Measurements from ENCODE around the gene CDYL.
A peak's percentile ranks its signal among the peaks of the same experiment; 100 is the strongest.

CDYL gene

DNA sequence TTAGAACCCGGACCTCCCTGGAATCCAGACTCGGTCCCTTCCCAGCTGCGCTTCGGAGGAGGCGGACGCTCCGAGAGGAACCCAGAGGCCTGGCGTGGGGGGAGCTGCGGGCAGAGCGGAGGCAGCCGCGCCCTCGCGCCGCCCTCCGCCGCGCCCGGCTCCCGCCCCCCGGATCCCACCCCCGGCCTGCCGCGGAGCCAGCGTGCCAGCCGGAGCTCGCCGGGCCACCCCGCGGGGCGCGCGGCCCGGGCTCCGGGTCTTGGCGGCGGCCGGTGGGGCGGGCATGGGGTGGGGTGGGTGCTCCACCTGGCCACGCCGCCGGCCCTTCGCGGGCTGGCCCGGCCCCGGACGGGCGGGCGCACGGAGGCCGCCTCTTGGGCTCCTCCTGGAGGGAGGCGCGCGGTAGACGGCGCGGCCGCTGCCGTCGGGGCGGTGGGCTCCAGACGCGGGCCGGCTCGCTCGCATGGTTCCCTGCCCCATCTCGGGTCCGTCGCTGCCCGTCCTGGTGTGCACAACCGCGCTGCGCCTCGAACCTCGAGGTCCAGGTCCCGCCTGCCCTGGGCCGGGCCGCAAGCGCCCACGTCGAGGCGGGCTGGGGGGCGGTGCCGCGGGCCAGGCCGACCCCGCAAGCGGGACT, 592 bp upstream of the CDYL start:
- DNase-seq: peak; percentile 63 to 65

DNA sequence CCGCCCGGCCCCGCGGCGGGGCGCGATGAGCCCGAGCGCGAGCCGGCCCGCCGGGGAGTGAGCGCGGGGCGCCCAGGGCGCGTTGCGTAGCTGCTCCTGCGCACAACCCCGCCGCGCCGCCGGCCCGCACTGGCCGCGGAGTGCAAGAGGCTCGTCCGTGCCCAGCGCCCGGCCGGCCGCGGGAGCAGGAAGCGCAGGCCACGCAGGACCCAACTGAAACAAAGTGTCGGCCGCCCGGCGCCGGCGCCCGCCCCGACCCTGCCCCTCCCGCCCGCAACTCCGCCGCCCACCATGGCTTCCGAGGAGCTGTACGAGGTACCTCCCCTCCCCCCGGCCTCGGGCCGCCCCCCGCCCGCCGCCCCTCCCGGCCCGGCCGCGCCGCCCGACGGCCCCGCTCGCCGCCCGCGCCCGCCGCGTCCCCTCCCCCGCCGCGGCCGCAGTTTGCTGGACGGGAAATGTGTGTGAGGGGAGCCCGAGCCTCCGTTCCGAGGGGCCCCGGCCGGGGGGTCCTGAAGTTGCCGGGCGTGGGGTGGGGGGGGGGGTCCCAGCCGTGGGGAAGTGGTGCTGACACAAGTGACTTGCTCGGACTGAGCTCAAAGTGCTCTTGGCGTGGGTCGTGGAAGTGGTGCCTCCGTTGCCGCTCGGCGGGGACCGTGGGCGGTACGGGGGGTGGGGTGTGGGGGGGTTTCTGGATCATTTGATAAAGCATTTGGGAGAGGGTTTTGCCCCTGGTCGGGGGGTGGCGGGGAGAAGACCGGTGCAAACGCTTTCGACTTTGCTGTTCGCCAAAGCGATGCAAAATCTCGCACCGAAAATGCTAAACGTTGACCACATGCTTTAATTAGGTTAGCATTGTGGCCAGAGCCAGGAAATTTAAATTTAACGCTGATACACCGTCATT, 539 bp downstream of the CDYL start:
- DNase-seq: peak; percentile 41 to 49

DNA sequence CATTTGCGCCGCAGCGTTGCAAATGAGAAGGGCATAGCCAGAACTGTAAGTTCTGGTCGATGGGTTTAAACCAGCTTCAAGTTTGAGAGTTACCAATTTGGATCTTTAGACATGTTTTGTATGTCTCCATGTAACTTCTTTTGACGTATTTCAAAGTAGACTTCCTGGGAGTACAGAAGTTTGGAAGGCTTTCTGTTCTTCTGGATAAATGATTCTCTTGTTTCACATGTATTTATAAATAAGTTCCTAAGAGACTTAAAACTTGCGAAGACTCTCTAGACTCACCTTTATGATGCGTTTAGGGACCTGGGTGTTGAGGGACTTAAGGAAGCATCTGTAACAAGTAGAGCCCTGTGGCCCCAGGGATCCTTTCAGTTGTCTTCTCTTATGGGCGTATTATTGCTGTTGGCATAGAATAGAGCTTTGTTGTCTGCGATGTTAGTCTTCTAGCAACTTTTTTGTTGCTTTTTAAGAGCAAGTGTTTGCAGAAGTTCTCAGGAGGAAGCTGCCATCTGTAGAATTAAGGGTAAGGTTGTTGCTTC, 1.3 kb downstream of the CDYL start:
- no peak for DNase-seq

DNA sequence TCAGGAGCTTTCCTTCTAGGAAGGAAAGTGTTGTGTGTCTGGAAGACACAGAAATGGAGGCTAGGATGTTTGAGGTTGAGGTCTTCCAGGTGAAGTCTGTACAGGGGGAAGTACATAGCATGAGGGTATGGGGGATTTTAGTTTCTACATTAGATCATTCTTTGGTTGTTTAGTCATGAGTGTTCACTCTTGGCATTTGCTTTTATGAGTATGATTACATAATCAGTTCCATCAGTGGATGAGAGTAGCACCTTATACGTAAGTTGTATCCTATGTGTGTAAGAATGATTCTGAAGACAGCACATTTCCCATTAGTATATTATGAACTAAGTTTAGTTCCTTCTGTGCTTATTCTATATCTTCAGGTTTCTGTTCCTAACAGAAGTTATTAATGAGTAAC, 1.9 kb downstream of the CDYL start:
- DNase-seq: no peak

DNA sequence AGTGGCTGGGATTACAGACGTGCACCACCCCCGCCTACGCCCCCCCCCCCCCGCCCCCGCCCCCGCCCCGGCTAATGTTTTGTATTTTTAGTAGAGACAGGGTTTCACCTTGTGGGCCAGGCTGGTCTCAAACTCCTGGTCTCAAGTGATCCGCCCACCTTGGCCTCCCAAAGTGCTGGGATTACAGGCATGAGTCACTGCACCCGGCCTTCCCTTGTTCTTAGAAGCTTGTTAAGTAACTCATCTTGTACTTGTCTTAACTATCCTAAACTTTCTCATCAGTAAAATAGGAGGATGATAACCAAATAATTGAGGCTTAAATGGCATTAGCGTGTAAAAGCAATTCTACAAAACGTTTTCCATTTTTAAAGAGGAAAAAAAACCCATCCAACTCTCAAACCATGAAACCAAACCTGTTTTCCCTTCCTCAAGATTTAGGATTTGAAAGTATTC, 4.2 kb downstream of the CDYL start:
- no peak for DNase-seq

DNA sequence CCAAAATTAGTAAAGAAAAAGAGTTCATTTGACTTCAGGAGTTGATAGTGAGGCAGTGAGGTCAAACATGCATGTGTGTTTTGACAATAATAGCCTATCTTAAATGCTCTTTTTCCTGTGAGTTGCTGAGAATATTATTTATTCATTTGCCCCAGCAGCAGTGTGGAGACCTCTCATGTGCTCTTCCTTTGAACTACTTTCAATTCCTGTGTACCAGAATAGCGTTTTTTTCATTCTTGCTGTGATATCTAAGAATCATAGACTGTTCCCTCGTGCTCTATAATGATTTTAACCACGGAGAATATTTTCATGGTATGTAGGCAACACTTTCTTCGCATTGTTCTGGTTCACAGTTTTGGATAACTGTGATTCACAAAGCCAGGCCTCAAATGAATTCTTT, 5.2 kb downstream of the CDYL start:
- DNase-seq: no peak

DNA sequence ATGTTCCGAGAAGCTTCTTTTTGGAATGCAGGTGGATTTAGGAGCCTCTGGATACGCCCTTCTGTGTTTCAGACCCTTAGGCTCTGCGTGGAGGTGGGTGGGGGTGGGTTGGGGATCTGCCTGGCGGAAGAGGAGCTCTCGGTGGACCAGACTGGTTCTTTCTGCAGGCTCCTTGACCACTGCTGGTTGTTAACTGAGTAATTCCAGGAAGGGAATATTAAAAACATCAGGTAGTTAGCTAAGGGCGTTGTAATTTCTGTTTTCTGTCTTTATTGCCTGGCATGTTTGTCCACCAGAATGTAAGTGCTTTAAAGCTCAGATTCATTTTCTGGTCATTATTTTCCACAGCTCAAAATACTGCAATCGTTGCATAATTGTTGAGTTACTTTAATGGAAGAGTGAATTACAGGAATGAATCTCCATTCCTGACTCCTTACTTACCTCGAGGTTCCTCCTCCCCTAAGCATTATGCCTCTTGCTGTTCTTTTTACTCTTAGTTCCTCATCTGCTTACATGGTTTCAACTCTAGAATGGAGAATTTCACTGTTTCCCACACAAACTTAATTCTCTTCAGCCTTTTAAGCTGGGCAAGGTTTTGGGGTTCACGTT, 5.9 kb downstream of the CDYL start:
- DNase-seq: no peak

DNA sequence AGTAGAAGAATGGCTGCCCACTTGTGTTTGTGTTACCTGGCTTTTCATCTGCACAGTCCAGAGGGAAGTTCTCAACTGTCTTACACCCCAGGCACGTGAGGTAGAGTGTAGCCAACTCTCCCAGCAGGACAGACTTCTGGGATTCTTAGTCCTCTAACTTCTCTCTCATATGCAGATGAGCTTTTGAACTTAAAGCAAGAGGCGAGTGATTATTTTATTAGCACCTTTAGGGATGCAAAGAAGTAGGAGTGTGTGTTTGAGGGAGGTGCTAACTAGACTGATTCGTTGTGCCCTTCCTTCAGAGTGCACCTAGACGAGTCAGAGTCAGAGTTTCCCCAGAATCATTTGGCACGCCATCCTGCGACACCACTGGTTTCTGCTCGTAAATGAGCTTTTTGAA, 10.8 kb downstream of the CDYL start:
- DNase-seq: no peak

DNA sequence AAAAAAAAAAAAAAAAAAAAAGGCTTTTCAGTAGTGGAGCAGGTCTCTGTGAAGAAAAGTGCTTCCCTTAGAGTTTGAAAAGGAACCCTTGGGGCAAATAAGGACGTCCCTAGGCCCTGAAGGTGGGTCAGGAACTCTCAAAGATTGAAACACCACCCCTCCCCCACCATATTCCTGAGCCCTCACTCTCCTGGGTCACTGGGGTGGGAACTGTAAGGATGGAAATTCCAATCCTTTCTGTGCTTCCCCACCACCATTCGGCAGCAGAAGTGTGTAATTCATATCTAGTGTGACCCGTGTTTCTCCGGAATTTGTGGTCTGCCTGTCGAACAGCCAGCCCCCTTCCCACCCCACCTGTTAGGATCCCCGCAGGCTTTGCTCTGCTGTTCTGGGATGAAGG, 12.3 kb downstream of the CDYL start:
- DNase-seq: no peak

DNA sequence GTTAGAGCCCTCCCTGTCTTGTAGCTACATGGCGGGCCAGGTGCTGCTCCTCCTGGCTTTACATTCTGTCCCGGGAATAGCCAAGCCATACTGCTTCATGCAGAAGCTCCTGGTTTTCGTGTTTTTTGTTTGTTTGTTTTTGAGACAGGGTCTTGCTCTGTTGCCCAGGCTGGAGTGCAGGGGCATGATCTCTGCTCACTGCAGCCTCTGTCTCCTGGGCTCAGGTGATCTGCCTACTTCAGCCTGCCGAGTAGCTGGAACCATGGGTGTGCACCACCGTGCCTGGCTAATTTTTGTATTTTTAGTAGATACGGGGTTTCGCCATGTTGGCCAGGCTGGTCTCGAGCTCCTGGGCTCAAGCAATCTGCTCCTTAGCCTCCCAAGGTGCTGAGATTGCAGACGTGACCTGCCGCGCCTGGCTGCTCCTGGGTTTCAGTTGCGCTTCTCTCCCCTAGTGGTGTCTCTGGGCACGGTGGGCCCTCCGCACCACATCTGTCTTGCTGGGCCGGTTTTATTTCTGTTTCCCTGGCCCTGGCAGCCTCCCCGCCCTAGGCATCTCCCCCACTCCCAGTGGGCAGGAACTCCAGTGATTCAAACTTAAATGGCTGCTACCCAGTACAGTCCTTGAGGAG, 12.9 kb downstream of the CDYL start:
- DNase-seq: no peak

DNA sequence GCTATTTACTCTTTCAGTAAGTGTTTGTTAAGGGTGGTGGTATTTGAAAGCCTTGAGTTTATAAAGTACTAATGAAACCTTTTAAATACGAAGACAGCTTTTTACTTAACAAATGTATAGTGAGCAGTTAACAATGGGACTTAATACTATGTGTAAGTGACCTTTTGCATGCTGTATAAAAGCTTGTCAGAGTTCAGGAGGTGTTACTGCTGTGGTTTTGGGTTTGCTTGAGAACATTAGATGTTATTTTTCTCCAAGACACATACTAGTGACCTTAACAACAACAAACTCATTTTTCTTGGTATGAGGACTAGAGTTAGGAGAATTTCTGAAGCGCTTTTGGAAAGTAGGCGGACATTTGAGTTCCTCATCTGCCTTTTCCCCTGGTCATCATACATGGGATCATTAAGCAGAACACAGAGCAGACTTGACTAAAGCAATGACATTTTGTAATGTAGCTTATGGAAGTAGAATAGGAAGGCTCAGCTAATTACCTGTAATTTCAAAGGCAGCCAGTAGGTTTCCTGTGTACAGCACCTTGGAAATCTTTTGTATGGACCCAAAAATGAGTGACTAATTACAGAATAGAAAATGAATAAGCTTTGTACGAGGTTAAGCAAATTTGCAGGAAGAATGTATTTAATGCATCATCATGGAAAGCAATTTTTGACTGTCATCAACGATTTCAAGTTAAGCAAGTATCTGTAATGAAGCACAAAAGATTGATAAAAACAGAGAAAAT, 14.1 kb downstream of the CDYL start:
- DNase-seq: no peak

DNA sequence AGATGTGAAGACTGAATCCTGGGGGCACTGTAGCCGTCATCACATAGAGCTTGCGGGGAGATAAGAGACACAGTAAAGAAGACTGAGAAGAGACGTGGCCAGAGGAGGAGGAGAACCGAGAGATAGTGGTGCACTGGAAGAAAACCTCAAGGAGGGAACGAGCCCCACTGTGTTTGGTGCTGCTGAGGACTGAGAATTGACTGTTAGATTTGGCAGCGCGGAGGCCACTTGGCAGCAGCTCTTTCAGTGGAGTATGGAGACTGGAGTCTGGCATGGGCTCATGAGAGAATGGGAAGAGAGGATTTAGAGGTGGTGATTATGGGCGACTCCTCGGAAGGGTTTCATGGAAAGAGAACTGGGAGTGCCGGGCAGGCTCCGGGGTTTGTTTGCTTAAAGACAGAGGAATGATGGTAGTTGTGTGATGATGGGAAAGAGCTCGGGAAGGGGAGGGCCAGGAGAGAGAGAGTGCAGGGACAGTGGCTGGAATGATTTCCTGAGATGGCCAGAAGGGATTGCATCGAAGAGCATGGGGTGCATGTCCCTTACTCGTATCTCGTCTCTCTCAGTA, 18.0 kb downstream of the CDYL start:
- DNase-seq: no peak

DNA sequence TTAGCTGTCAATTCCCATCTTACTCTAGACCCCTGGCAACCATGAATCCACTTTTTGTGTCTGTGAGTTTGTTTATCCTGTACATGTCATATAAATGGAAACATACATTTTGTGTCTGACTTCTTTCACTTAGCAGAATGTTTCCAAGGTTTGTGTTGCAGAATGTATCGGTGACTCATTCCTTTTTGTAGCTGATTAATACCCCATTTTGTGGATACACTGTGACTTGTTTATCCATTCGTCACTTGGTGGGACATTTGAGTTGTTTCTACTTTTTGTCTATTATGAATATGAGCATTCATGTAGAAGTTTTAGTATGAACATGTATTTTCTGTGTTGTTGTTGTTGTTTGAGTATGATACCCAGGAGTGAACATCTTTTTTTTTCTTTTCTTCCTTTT, 21.4 kb downstream of the CDYL start:
- DNase-seq: no peak

DNA sequence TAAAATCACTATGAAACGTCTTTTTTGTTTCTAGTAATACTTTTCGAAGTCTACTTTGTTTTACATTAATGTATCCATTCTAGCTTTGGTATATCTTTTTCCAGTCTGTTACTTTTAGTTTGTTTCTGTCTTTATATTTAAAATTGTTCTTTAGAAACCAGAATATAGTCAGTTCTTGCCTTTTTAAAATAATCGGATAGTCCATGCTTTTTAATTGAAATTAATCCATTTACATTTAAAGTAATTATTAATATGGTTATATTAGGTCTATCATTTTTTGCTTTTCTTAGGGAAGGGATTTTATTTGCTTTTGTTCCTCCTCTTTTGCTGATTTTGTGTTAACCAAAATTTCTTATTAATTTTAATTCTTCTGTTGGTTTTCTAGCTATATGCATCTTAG, 23.7 kb downstream of the CDYL start:
- DNase-seq: no peak

DNA sequence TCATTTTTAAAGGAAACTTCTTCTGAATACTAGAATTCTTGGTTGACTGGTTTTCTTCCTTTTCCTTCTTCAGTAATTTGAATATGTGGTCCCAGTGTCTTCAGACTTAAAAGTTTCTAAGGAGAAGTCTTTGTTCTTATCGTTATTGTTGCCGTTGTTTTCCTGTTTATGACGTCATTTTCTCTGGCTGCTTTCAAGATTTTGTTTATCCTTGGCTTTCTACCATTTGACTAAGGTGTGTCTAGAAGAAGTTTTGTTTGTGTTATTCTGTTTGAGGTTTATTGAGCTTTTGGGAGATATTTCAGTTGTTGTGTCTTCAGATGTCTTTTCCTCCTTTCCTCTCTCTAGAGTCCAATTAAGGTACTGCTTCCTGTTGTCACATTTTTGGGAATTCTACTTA, 24.5 kb downstream of the CDYL start:
- no peak for DNase-seq

DNA sequence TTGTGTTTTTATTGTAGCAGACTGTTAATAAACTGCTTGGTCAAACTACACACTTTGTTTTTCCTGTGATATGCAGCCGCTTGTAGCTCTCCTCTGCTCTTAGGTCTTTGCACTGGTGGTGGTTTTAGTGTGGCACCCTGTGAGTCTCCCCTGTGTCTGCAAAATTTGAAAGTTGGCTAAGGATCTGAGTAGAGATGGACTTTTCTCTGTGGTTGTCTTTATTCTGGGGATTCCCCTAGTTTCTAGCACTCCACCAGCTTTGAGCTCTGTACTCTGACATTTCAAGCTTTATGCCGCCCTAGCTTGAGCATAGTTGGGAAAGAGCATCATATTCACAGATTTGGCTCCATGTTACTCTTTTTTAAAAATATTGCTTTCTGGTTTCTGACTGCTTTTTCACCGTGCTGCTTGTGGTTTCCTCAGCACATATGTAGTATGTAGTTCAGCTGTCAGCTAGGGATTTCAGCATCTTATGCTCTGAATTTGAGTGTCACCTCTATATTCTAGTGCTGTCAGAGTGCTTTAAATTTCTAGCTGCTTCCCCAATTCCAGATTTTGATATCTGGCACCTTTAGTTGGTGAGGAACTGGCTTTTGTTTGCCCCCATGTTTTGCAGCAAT, 25.4 kb downstream of the CDYL start:
- DNase-seq: no peak

DNA sequence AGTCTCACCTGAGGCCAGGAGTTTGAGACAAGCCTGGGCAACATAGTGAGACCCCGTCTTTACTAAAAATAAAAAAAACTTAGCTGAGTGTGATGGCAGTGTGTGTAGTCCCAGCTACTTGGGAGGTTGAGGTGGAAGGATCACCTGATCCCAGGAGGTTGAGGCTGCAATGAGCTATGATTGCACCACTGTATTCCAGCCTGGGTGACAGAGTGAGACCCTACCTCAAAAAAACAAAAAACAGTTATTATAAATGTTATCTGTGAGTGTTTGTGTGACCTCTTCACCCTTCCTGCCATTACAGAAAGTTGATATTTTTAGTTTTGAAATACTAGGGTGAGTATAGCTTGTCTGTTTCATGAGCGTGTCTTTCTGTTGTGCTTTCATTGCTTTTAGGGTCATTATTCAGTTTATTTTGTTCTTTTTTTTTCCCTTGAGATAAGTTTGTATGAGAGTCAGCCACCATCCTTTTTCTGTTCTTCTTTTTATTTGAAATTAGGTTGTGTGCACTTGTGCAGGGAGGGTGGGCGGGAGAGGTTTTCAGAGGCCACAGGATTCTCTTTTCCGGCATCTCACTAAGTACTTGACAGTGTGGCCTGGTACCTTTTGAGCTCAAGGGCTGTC, 26.2 kb downstream of the CDYL start:
- DNase-seq: no peak

DNA sequence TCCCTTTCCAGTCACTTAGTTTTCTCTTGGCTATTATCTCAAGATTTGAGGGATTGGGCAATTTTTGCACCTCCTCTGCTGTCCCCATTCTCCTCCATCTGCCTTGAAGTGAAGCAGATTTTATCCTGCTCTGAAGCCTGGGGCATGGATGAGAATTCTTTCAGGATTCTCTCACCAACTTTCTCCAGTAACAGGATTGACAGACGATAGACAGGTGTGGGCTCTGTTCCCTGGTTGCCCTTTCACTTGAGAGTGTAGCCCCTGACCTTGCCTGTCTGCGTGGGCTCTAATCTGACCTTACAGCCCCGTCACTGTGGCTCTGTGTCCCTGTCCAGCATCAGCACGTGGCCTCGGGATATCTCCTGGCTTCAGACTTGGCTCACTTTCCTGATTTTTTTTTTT, 27.1 kb downstream of the CDYL start:
- DNase-seq: no peak

DNA sequence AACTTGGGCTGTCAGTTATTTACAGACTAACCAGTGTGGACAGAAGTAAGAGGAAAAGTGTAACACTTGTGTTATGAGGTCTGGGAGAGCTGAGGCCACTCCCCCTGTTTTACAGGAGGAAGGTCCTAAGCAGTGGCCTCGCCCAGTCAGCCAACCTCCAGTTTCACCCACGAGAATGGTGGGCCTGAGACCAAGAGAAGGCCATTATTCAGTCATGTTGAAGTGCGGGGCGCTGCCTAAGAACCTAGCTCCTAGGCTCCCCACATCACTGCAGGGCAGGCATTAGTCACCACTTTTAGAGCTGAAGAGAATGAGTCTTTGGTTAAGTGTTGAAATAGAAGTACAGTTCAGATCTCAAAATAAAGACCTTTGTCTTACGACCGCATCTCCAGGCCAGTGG, 27.9 kb downstream of the CDYL start:
- no peak for DNase-seq

DNA sequence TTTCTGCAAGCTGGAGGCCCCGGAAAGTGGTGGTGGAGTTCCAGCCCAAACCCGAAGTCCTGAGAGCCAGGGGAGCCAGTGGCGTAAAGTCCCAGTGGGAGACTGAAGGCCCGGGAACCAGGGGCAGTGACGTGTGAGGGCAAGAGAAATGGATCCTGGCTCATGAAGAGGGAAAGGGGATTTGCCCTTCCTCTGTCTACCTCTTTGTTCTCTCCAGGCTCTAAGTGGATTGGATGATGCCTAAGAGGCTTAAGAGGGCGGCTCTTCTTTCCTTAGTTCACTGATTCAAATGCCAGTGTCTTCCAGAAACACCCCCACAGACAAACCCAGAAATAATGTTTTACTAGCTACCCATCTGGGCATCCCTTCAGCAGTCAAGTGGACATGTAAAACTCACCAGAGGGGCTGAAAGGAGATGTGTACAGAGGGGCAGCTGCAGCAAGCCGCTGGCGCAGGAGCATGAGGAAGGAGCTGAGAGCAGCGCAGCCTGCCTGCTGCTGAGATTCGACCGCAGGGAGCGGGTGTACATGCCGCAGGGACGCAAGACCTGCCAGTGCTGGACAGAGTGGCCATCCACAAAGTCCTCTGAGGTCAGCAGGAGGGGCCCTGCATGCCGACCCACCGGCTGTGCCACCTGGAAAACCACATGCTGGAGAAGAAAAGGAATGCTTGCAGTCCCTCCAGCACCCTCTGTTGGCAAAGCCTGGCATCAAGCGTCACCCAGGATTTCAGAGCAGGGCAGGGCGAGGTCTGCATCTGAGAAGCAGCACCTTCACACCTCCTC, 29.5 kb downstream of the CDYL start:
- peak in 1 of 2 donors; percentile 38 for DNase-seq

Data from stimulated activated CD4-positive, alpha-beta T cell treated with anti-CD3 and anti-CD28 coated beads, Interleukin-2, amount 100 ng/mL, for 24 hours (primary cell).